ENCODE measurements around the gene EED.

- TF ChIP-seq POLR2A (IDR thresholded peaks at IDR 0.05), result no peak
- TF ChIP-seq CTCF (IDR thresholded peaks at IDR 0.05), result no peak
Observed at GRCh38 chr11:86202013-86202336, 42.6 kb upstream of the EED start.

Measured in Peyer's patch (tissue), 4 donors.